NCI-H82 treated with DMSO at 0.1 percent for 48 hours (cell line): Measurements from ENCODE around the gene GDF3.
"Not testable (repeated sequence)": the region's sequence is repeated elsewhere in the genome, so short reads cannot be mapped to it uniquely, and the experiment has no call there.

Source experiments
- DNase-seq: peaks from one replicate; lab custom pipeline; 2025; ENCODE audit not compliant: unreplicated experiment; lab: John Stamatoyannopoulos, UW

Gene GDF3

DNA sequence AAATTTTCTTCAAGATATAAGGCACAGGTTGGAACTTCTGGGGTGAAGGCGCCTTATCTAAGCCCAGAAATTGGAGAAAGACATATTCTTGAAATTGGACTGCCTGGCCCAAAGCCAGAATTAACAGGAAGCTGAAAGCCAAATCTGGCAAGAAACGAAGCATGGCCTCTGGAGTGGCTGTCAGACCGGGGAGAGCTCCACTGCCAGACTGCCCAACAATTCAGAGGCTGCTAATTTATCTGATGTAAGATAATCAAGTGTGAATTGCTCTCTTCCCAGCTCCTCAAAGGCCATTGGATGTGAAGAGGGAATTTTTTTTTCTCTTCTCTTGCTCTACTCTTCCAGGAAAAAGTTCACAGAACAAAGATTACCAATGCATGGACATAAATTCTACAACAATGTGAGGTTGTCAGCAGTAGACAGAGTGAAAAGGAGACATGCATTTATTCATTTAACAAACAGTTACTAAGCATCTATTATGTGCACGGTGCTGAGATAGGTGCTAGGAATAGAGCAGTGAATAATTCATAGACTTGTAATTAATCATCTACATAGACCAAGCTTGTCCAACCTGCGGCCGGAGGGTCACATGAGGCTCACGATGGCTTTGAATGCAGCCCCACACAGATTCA is at the start of gene GDF3:
Gene GDF3, minus strand, starts transcription at position 210 of the 632 bp plus-strand sequence. Its CDS starts 47 bp downstream, at position 163.
- DNase-seq, result no peak

DNA sequence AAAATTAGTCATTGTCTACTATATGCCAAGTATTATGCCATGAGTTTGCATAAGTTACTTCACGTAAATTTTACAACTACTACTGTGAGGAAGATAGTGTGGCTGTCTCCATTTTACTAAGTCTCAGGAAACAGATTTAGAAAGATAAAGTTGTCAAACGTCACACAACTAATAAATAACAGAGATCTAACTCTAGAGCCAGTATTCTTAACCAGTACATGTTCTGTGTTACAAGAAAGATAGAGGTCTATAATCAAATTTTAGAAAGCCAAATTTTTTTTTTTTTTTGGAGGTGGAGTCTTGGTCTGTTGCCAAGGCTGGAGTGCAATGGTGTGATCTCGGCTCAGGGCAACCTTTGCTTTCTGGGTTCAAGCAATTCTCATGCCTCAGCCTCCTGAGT is 37.4 kb upstream of the GDF3 start:
- no peak for DNase-seq

DNA sequence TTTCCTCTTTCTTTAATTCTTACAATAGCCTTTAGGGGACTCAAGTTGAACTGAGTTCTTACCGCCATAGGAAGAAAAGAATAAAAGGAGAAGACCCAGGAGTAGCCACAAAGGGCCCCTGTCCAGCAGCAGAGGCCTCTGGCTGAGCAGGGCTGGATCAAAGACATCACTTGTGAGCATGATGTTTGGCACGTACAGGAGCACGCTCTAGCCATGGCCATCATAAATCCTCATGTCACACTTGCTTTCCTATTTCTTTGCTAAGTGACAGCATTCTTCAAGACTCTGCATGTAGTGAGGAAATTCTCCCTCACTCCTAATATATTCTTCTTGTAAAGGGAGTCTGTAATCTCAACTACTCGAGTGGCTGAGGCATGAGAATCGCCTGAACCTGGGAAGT is 35.9 kb upstream of the GDF3 start:
- no peak for DNase-seq

GRCh38 chr12:7730984-7731383 is 35.4 kb upstream of the GDF3 start:
- not testable (repeated sequence) for DNase-seq

GRCh38 chr12:7729746-7730145 is 34.2 kb upstream of the GDF3 start:
- DNase-seq, result no peak

DNA sequence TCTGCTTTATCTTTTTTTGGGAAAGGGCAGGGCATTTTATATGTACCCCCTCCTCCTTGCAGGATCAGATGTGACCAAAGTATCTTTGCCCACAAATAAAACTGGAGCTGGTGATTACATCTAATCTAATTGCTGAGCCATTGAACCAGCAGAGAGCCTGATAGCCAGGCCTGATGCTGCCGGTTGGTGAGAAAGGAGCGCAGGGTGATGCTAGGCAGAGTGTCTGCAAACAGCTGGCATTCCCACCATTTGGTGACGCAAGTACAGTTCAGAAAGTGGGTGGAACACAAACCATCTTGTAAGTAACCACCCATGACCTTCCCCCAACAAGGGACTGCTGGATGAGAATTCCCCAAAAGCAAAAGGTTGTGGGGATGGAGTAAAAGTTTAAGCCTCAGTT is 28.4 kb upstream of the GDF3 start:
- DNase-seq, result no peak

GRCh38 chr12:7719946-7720730 is 24.6 kb upstream of the GDF3 start:
- no peak for DNase-seq

DNA sequence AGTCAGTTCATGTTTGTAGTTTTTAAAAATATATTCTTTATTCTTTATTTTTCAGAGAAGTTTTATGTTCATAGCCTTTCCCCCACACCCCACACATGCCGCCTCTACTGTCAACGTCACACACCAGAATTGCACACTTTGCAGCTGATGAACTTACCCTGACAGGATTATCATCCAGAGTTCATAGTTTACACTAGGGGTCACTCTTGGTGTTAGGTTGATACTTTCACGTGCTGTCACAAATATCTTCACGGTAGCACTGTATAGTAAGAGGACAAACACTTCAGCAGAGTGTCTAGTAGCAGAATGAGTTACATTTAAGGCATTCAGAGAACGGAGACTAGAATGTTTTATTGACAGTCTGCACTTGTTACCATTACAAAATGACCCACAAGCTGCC is 20.8 kb upstream of the GDF3 start:
- DNase-seq, result no peak

DNA sequence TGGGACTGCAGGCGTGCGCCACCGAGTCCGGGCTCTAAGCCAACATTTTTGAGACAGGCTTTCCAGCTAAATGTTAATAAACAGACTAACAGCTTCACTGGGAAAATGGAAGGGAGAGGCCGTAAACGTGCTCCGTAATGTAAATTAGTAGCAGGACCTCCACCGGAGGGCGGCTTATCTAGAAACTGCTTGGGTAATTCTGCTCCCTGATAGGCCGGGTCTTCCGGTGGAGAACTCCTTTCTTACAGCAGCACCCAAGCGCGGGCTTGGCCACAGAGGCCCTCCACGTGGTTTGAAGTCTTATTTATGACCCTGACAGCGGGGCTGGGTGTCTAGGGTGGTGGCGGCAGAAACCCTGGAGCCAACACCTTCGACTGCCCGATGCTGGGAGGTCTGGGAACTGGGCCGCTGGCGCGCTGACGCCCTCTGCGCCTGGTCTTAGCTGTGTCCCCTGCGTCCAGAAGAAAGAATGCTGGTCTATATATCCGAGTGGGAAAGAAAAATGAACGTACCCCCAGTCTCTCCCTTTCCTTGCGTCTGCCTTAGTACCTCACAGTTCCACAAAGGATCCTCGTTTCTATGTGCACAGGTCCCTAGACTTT is 17.4 kb upstream of the GDF3 start:
- DNase-seq, result no peak

GRCh38 chr12:7711133-7711532 is 15.6 kb upstream of the GDF3 start, which contains the start of gene DPPA3:
DPPA3 (plus strand) TSS chr12:7711433; CDS start chr12:7711571, 138 bp downstream.
- DNase-seq, result no peak

GRCh38 chr12:7709969-7710675 is 14.5 kb upstream of the GDF3 start:
- no peak for DNase-seq

DNA sequence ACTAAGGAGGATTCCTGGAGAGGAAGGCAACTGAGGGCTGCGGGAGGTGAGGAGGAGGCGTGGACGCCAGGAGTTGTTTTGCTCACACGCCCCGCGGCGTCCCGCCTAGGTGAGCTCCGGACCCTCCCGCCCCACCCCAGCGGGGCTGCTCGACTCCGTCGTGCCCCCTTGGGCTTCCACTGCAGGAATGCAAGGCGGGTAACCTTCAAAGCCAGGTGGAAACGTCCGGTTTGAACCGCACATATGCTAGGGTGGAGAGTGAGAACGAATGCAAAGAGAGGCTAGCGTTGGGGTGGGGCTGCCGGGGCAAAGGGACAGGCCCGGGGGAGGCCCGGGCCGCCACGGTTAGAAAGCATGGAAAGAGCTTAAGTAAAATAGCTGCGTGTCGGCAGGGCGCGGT is 10.3 kb upstream of the GDF3 start:
- no peak for DNase-seq

GRCh38 chr12:7695237-7695560 is 376 bp downstream of the GDF3 start:
- DNase-seq, result no peak

DNA sequence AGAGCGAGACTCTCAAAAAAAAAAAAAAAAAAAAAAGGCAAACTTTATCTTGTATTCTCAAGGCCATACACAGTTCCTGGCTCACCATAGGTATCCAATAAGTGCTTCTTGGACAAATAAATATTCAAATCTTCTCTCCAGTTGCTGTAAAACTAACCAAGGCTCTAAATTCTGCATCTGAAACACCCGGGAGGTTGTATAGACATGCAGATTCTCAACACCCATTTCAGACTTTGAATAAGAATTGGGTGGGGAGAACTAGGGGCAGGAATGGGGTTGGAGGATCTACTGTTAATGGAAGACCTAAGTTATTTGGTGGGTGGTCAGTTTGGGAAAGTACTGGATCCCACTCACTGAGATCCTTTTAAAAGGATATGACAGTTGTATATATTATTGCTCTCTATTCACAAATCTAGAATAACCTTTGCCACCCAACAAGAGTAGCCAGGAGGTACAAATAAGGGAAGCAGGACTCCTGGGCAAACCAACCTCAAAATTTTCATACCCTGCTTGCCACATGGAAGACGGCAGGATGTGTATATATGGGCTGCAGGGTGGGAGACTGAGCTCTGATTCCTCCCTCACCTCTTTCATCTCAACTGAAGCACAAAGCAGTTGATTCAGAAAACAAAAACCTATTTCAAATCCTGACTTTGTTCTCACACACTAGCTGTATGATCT is 879 bp downstream of the GDF3 start:
- no peak for DNase-seq

DNA sequence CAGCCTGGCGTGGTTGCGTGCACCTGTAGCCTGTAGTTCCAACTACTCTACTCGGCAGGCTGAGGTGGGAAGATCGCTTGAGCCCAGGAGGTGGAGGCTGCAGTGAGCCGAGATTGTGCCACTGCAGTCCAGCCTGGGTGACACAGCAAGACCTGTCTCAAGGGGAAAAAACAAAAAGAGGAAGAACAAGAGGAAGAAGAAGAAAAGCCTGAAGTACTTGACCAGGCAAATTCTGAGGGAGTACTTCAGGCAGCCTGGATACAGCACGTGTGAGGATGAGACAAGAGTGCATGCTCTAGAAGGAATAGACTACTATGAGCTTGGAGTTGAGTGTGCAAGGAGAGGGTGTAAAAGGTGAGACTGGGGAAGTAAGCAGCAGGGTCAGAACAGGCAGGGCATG is 1.8 kb downstream of the GDF3 start:
- DNase-seq, result no peak

GRCh38 chr12:7681535-7681934 is 14.0 kb downstream of the GDF3 start:
- DNase-seq, result no peak

- DNase-seq, result no peak
Measured at GRCh38 chr12:7679251-7680045, 16.1 kb downstream of the GDF3 start.

- DNase-seq, result no peak
Measured at GRCh38 chr12:7678744-7679143, 16.8 kb downstream of the GDF3 start.

GRCh38 chr12:7677432-7677888 is 18.1 kb downstream of the GDF3 start:
- not testable (repeated sequence) for DNase-seq

DNA sequence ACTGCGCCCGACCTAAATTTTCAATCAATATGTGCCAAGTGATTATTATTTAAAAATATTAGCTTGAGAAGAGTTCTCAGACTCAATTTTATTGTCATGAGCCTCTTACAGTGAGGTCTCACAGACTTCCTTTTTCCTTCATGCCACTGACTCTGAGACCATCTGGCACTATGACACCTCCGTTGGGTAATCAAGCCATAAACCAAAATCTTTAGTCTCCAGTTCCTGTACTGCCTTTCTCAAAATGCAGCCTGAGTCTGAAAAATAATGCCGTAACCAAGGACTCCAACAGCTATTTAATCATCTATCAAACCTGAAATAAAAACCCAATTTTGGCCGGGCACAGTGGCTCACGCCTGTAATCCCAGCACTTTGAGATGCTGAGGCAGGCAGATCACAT is 20.1 kb downstream of the GDF3 start:
- DNase-seq, result not testable (repeated sequence)
